Sigmoid colon (tissue), 7 donors: ENCODE results near the gene GRB14. TPM values are rescaled to one million over a fixed set of nuclear protein-coding genes. Genes with fewer than 3 reads are reported as not detected.

Experiments used
- DNase-seq: peaks from one replicate; pipeline ENCODE4 v3.0.0-alpha.2; 2019
- H3K27ac ChIP-seq, 4 donors: fragments of 200-600 bp; sonication (generic); one replicate each; pipeline ENCODE4 v1.5.1; 2016 to 2019; ENCODE audit warnings: mild to moderate bottlenecking in 1 of 4
- H3K27me3 ChIP-seq, 3 donors: fragments of 200-600 bp; sonication (generic); one replicate each; pipeline ENCODE4 v1.5.1; 2019; ENCODE audit warnings: mild to moderate bottlenecking in 1 of 3
- H3K36me3 ChIP-seq, 4 donors: fragments of 200-600 bp; sonication (generic); one replicate each; pipeline ENCODE4 v1.5.1; 2016 to 2019
- H3K4me1 ChIP-seq, 4 donors: fragments of 200-600 bp; sonication (generic); one replicate each; pipeline ENCODE4 v1.5.1; 2017 to 2019
- H3K4me3 ChIP-seq, 4 donors: fragments of 200-600 bp; sonication (generic); one replicate each; pipeline ENCODE4 v1.5.1; 2017 to 2019; ENCODE audit warnings: mild to moderate bottlenecking in 2 of 4, moderate library complexity in 1 of 4
- H3K9me3 ChIP-seq, 4 donors: fragments of 200-600 bp in 3 of 4; sonication (generic) in 3 of 4; one replicate each; pipeline versions ENCODE4 v1.5.1 to v1.6.1; 2013 to 2019
- EP300 ChIP-seq, 4 donors: sonication (generic); formaldehyde crosslinking; IDR thresholded peaks; one replicate each; pipeline ENCODE4 v1.6.1; 2017; ENCODE audit warnings: antibody characterized with exemption in 4 of 4
- POLR2A ChIP-seq, 2 donors: fragments of 450-650 bp; IDR thresholded peaks; one replicate each; pipeline ENCODE4 v1.6.1; 2016; ENCODE audit warnings: antibody characterized with exemption in 2 of 2, mild to moderate bottlenecking in 2 of 2, moderate library complexity in 2 of 2
- POLR2AphosphoS5 ChIP-seq, 4 donors: sonication (generic); formaldehyde crosslinking; IDR thresholded peaks; one replicate each; pipeline ENCODE4 v1.6.1; 2017; ENCODE audit warnings: antibody characterized with exemption in 4 of 4
- WGBS, 2 donors: extraction: QIAGEN DNeasy Blood & Tissue Kit; methylation state at CpG; one replicate each; pipeline ENCODE4 v1.1.7; 2013; 5-methylcytosine and 5-hydroxymethylcytosine counted together
- intact Hi-C: fragments of 100-400 bp; cut with DNase I; formaldehyde crosslinking; loops from one replicate; pipeline ENCODE4 v1.15.1; 2023
- polyA plus RNA-seq, 3 donors: library from polyadenylated mRNA; stranded (reverse); fragments of 200-250 nt; gene quantifications; one replicate each; pipeline ENCODE4 v1.2.3, GENCODE V29; 2013
- total RNA-seq, 4 donors: library from RNA; depleted of rRNA; stranded (reverse); fragments of >200 nt; gene quantifications; one replicate each; pipeline ENCODE4 v1.1.0, GENCODE V29; 2016
- TF ChIP-seq, protein P1 (sequence below), 4 experiments: fragments of 450-650 bp in 3 of 4; fragments of 200-600 bp in 1 of 4; IDR thresholded peaks; one replicate each; pipeline ENCODE4 v1.5.1; 2016 to 2019; ENCODE audit warnings: antibody characterized with exemption in 4 of 4, mild to moderate bottlenecking in 3 of 4, moderate library complexity in 2 of 4
- donor health status: healthy with polysubstance abuse.
- donor health status: Bipolar disorder and iron deficiency.
- donor health status: healthy.

GRB14 gene
- total and polyA plus RNA-seq, 7 donors, result 0.46 to 19.8 (median 12.5) TPM

DNA sequence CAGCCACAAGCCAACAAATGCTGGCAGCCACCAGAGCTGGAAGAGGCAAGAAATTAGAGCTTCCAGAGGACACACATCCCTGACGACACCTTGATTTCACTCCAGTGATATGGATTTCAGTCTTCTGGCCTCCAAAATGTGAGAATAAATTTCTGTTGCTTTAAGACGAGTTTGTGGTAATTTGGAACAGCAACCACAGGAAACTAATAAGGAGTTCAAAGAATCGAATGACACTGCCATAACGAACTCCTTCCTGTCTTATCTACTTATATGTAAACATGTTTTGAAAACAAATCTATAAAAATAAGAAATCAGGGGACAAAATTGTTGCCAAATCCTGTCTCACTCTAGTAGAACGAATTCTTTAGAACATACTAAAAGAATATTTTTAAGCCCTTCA is 75.8 kb downstream of the GRB14 start:
- Histone ChIP-seq H3K9me3 (no peaks in the 10 kb centered on the region), H3K4me1 (peaks cover 0 to 9% (median 3%) of the 10 kb centered on the region in 4 donors), H3K4me3 (no peak overlapping the region), H3K27ac (no peak overlapping the region), H3K36me3 (peaks cover 0 to 3% (median 0%) of the 10 kb centered on the region in 4 donors), H3K27me3 (no peaks in the 10 kb centered on the region)
- WGBS, 2 donors, result 63 to 78% methylated on average over 5 of the region's 5 CpGs
- TF ChIP-seq POLR2A (IDR thresholded peaks at IDR 0.05), result no peak
- TF ChIP-seq POLR2AphosphoS5 (IDR thresholded peaks at IDR 0.05), result no peak
- TF ChIP-seq EP300 (IDR thresholded peaks at IDR 0.05), result no peak
- TF ChIP-seq, protein P1, sequence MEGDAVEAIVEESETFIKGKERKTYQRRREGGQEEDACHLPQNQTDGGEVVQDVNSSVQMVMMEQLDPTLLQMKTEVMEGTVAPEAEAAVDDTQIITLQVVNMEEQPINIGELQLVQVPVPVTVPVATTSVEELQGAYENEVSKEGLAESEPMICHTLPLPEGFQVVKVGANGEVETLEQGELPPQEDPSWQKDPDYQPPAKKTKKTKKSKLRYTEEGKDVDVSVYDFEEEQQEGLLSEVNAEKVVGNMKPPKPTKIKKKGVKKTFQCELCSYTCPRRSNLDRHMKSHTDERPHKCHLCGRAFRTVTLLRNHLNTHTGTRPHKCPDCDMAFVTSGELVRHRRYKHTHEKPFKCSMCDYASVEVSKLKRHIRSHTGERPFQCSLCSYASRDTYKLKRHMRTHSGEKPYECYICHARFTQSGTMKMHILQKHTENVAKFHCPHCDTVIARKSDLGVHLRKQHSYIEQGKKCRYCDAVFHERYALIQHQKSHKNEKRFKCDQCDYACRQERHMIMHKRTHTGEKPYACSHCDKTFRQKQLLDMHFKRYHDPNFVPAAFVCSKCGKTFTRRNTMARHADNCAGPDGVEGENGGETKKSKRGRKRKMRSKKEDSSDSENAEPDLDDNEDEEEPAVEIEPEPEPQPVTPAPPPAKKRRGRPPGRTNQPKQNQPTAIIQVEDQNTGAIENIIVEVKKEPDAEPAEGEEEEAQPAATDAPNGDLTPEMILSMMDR (IDR thresholded peaks at IDR 0.05), result no peak
- intact Hi-C loops, result no loop called here
- DNase-seq, result no peak

DNA sequence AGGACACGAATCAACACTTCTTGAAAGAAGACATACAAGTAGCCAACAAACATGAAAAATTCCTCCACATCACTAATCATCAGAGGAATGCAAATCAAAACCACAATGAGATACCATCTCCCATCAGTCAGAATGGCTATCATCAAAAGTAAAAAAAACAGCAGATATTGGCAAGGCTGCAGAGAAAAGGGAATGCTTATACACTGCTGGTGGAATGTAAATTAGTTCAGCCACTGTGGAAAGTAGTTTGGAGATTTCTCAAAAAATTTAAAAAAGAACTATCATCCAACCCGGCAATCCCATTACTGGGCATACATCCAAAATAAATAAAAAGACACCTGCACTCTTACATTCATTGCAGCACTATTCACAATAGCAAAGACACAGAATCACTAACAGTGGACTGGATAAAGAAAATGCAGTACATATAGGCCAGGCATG is 78.7 kb downstream of the GRB14 start:
- H3K27me3 ChIP-seq, result no peaks in the 10 kb centered on the region
- H3K36me3 ChIP-seq, result no peaks in the 10 kb centered on the region
- TF ChIP-seq, protein P1 (IDR thresholded peaks at IDR 0.05), result no peak
- TF ChIP-seq POLR2AphosphoS5 (IDR thresholded peaks at IDR 0.05) (no peak), EP300 (IDR thresholded peaks at IDR 0.05) (no peak), POLR2A (IDR thresholded peaks at IDR 0.05) (no peak)
- H3K27ac ChIP-seq, result no peak overlapping the region
- 12 to 30% methylated on average over 2 of the region's 2 CpGs for WGBS, 2 donors
- no peaks in the 10 kb centered on the region for H3K9me3 ChIP-seq
- peaks cover 0 to 14% (median 3%) of the 10 kb centered on the region in 4 donors for H3K4me1 ChIP-seq
- intact Hi-C loops, result no loop called here
- no peak overlapping the region for H3K4me3 ChIP-seq
- no peak for DNase-seq

DNA sequence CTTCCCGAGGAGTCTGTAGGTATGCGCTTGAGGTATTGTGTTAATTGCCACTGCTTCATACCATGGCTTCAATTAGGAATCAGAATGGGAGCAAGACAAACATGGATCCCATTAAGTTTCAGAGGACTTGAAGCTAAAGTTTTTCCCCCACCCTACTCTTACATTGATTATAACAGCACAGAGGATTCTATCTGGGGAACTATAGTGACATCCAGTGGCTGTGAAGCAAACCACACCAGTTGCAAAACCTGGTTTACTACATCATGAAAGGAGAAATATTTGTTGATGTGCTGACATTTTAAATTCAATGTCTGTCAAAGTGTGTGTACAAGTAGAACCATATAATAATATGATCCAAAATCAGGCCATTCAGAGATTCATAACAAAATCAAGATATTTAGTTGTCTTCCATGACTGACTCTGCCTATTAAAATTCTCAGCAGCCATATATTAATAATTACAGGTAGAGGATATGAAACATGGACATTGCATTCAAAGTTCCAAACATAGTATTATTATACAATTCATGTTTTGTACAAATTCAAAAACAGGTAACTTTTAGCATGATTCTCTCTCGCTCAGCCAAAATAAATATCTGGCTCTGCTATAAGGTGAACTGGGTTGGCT is 82.9 kb downstream of the GRB14 start:
- Histone ChIP-seq H3K36me3 (no peaks in the 10 kb centered on the region), H3K4me1 (peaks cover 0 to 16% (median 6%) of the 10 kb centered on the region in 4 donors), H3K9me3 (no peaks in the 10 kb centered on the region), H3K27ac (no peak overlapping the region), H3K27me3 (no peaks in the 10 kb centered on the region), H3K4me3 (no peak overlapping the region)
- TF ChIP-seq, protein P1 (IDR thresholded peaks at IDR 0.05), result peak in 3 of 4 experiments; percentile 24 to 51 (median 29)
- TF ChIP-seq POLR2A (IDR thresholded peaks at IDR 0.05) (no peak), POLR2AphosphoS5 (IDR thresholded peaks at IDR 0.05) (no peak), EP300 (IDR thresholded peaks at IDR 0.05) (no peak)
- intact Hi-C loops, result no loop called here
- DNase-seq, result no peak
- WGBS, 2 donors, result 90 to 94% methylated on average over 3 of the region's 3 CpGs

DNA sequence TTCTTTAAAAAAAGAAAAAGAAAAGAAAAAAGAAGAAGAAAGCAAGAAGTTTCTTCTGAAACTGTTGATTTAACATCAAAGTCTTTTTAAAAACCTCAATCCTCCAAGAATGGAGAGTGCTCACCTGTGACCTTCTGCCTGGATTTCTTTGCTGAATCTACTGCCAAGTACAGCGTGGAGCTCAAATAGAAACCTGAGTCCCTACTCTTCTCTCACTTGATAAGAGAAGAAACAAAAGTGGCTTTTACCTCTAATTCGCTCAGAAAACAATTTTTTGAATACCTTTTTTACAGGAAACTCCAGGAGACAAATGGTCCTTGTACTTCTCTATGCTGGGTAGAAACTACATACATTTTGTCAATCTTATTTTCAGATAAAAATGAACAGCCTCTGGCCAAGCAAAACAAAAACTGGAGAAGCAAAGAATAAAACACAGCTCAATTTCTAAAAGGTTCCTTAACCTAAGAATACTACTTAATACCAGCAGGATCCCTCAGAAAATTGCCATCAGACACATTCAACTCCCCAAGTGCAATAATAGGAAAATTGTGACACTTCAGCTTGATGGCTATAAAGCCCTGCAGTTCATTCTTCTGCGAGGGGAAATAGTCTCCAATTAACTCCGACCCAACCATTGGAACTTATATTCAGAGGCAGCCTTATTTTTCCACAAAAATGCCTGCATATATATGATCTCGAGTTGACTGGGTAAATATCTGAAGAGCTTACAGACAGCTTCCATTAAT is 85.8 kb downstream of the GRB14 start:
- Histone ChIP-seq H3K36me3 (no peaks in the 10 kb centered on the region), H3K9me3 (no peaks in the 10 kb centered on the region), H3K4me3 (no peak overlapping the region), H3K27ac (no peak overlapping the region), H3K4me1 (peaks cover 0 to 6% (median 3%) of the 10 kb centered on the region in 4 donors), H3K27me3 (no peaks in the 10 kb centered on the region)
- TF ChIP-seq, protein P1 (IDR thresholded peaks at IDR 0.05), result no peak
- no peak for TF ChIP-seq POLR2A (IDR thresholded peaks at IDR 0.05)
- TF ChIP-seq EP300 (IDR thresholded peaks at IDR 0.05), result no peak
- TF ChIP-seq POLR2AphosphoS5 (IDR thresholded peaks at IDR 0.05), result no peak
- WGBS, 2 donors, result 41 to 70% methylated on average over 5 of the region's 5 CpGs
- intact Hi-C loops, result no loop called here
- DNase-seq, result no peak
